Measurements from ENCODE around the gene CADPS2.

Gene CADPS2

GRCh38 chr7:122415510-122415909 is 470.8 kb downstream of the CADPS2 start:
- Histone ChIP-seq H3K4ac (ENCODE audit: low read depth in 1 of 2, low read length in 2 of 2) (no peak overlapping the region), H2BK5ac (ENCODE audit: low read depth, low read length, poor library complexity, severe bottlenecking) (no peak overlapping the region), H3K14ac (ENCODE audit: low read length in 2 of 2) (no peak overlapping the region), H2BK15ac (ENCODE audit: low read depth, poor library complexity, severe bottlenecking) (no peak overlapping the region), H3K36me3 (ENCODE audit: control insufficient read depth in 1 of 2, insufficient read depth in 2 of 2, low read depth in 1 of 2, low read length in 2 of 2) (no peaks in the 10 kb centered on the region), H3K9ac (ENCODE audit: low read length) (no peak overlapping the region), H3K23ac (ENCODE audit: low read length in 2 of 2) (no peak overlapping the region), H3K79me1 (replicated peaks; ENCODE audit: low read length, poor library complexity, severe bottlenecking) (no peaks in the 10 kb centered on the region), H3K4me2 (ENCODE audit: low read length, poor library complexity, severe bottlenecking) (no peak overlapping the region), H2BK12ac (ENCODE audit: low read length in 2 of 2) (no peak overlapping the region), H3K27me3 (ENCODE audit: control insufficient read depth in 1 of 2, insufficient read depth in 1 of 2, low read length in 2 of 2) (no peaks in the 10 kb centered on the region), H2BK120ac (ENCODE audit: low read depth, low read length) (no peak overlapping the region), H3K4me3 (ENCODE audit: insufficient read depth in 1 of 2, low read depth in 1 of 2, low read length in 2 of 2) (no peak overlapping the region), H3K4me1 (ENCODE audit: control insufficient read depth, insufficient read depth, low read depth, low read length) (no peaks in the 10 kb centered on the region), H3K9me3 (ENCODE audit: control insufficient read depth, low read length) (no peaks in the 10 kb centered on the region), H3K27ac (ENCODE audit: low read length, poor library complexity, severe bottlenecking) (no peak overlapping the region), H4K8ac (ENCODE audit: low read length) (no peak overlapping the region), H2AK5ac (ENCODE audit: low read length, severe bottlenecking) (no peak overlapping the region), H2AFZ (ENCODE audit: low read depth, low read length) (no peak overlapping the region), H3K18ac (ENCODE audit: low read depth in 1 of 2, low read length in 2 of 2) (no peak overlapping the region), H4K91ac (ENCODE audit: low read length) (no peak overlapping the region)
- WGBS: no CpG with 5 or more reads among the region's 1 CpG
- DNase-seq: no peak

DNA sequence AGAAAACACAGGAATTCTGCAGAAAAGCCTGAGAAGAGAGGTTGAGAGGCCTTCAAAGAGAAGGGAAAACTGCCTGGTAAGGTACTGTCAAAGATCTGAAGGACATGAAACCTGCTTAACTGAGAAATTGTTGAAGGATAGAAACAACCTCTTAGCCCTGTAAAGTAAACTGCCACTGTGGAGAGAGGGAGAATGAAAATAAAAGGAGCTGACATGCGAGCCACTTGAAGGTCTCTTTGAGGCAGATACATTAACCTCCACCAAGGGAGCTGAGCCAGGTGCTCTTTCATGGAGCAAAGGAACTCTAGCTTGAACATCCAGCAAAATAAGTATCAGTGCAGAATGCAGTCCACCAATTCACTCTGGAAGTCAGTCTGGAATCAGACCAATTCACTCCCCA is 472.9 kb downstream of the CADPS2 start:
- Histone ChIP-seq H3K27me3 (ENCODE audit: control insufficient read depth in 1 of 2, insufficient read depth in 1 of 2, low read length in 2 of 2) (no peaks in the 10 kb centered on the region), H3K23ac (ENCODE audit: low read length in 2 of 2) (no peak overlapping the region), H3K18ac (ENCODE audit: low read depth in 1 of 2, low read length in 2 of 2) (no peak overlapping the region), H3K9ac (ENCODE audit: low read length) (no peak overlapping the region), H3K79me1 (replicated peaks; ENCODE audit: low read length, poor library complexity, severe bottlenecking) (no peaks in the 10 kb centered on the region), H3K27ac (ENCODE audit: low read length, poor library complexity, severe bottlenecking) (no peak overlapping the region), H2AK5ac (ENCODE audit: low read length, severe bottlenecking) (no peak overlapping the region), H2BK12ac (ENCODE audit: low read length in 2 of 2) (no peak overlapping the region), H2BK120ac (ENCODE audit: low read depth, low read length) (no peak overlapping the region), H3K4me3 (ENCODE audit: insufficient read depth in 1 of 2, low read depth in 1 of 2, low read length in 2 of 2) (no peak overlapping the region), H2AFZ (ENCODE audit: low read depth, low read length) (no peak overlapping the region), H3K36me3 (ENCODE audit: control insufficient read depth in 1 of 2, insufficient read depth in 2 of 2, low read depth in 1 of 2, low read length in 2 of 2) (no peaks in the 10 kb centered on the region), H4K8ac (ENCODE audit: low read length) (no peak overlapping the region), H2BK5ac (ENCODE audit: low read depth, low read length, poor library complexity, severe bottlenecking) (no peak overlapping the region), H3K9me3 (ENCODE audit: control insufficient read depth, low read length) (no peaks in the 10 kb centered on the region), H3K4ac (ENCODE audit: low read depth in 1 of 2, low read length in 2 of 2) (no peak overlapping the region), H3K14ac (ENCODE audit: low read length in 2 of 2) (no peak overlapping the region), H3K4me2 (ENCODE audit: low read length, poor library complexity, severe bottlenecking) (no peak overlapping the region), H4K91ac (ENCODE audit: low read length) (no peak overlapping the region), H3K4me1 (ENCODE audit: control insufficient read depth, insufficient read depth, low read depth, low read length) (no peaks in the 10 kb centered on the region), H2BK15ac (ENCODE audit: low read depth, poor library complexity, severe bottlenecking) (no peak overlapping the region)
- 76% methylated on average over 1 of the region's 1 CpG for WGBS
- no peak for DNase-seq

DNA sequence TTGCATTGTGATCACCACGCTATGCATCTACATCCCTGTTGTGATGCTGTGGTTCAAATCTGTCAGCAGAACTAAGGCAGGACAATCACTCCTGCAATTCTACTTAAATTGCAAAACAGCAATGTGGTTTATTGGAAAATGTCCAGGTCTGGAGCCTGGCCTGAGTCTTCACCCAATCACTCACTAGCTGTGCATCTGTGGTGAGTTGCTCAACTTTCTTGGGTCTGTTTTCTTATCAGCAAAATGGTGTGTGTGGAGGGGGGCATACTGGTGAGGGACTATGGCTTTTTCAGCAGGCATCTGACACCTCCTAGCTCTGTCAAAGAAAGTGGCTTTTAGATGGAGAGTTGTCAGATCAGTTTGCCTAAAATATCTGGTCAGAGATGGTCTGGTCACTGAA is 473.4 kb downstream of the CADPS2 start:
- H3K18ac ChIP-seq (ENCODE audit: low read depth in 1 of 2, low read length in 2 of 2): no peak overlapping the region
- no peak overlapping the region for H3K23ac ChIP-seq (ENCODE audit: low read length in 2 of 2)
- 88% methylated on average over 1 of the region's 1 CpG for WGBS
- H3K27ac ChIP-seq (ENCODE audit: low read length, poor library complexity, severe bottlenecking): no peak overlapping the region
- H3K9ac ChIP-seq (ENCODE audit: low read length): no peak overlapping the region
- H2BK5ac ChIP-seq (ENCODE audit: low read depth, low read length, poor library complexity, severe bottlenecking): no peak overlapping the region
- H2BK12ac ChIP-seq (ENCODE audit: low read length in 2 of 2): no peak overlapping the region
- H2AFZ ChIP-seq (ENCODE audit: low read depth, low read length): no peak overlapping the region
- no peak overlapping the region for H2BK15ac ChIP-seq (ENCODE audit: low read depth, poor library complexity, severe bottlenecking)
- no peaks in the 10 kb centered on the region for H3K9me3 ChIP-seq (ENCODE audit: control insufficient read depth, low read length)
- H3K27me3 ChIP-seq (ENCODE audit: control insufficient read depth in 1 of 2, insufficient read depth in 1 of 2, low read length in 2 of 2): no peaks in the 10 kb centered on the region
- H2AK5ac ChIP-seq (ENCODE audit: low read length, severe bottlenecking): no peak overlapping the region
- no peak overlapping the region for H3K4me2 ChIP-seq (ENCODE audit: low read length, poor library complexity, severe bottlenecking)
- no peak overlapping the region for H3K4me3 ChIP-seq (ENCODE audit: insufficient read depth in 1 of 2, low read depth in 1 of 2, low read length in 2 of 2)
- peak; percentile 69 for DNase-seq
- no peak overlapping the region for H4K8ac ChIP-seq (ENCODE audit: low read length)
- no peaks in the 10 kb centered on the region for H3K36me3 ChIP-seq (ENCODE audit: control insufficient read depth in 1 of 2, insufficient read depth in 2 of 2, low read depth in 1 of 2, low read length in 2 of 2)
- no peaks in the 10 kb centered on the region for H3K79me1 ChIP-seq (replicated peaks; ENCODE audit: low read length, poor library complexity, severe bottlenecking)
- no peak overlapping the region for H2BK120ac ChIP-seq (ENCODE audit: low read depth, low read length)
- H4K91ac ChIP-seq (ENCODE audit: low read length): no peak overlapping the region
- H3K14ac ChIP-seq (ENCODE audit: low read length in 2 of 2): no peak overlapping the region
- no peak overlapping the region for H3K4ac ChIP-seq (ENCODE audit: low read depth in 1 of 2, low read length in 2 of 2)
- no peaks in the 10 kb centered on the region for H3K4me1 ChIP-seq (ENCODE audit: control insufficient read depth, insufficient read depth, low read depth, low read length)

DNA sequence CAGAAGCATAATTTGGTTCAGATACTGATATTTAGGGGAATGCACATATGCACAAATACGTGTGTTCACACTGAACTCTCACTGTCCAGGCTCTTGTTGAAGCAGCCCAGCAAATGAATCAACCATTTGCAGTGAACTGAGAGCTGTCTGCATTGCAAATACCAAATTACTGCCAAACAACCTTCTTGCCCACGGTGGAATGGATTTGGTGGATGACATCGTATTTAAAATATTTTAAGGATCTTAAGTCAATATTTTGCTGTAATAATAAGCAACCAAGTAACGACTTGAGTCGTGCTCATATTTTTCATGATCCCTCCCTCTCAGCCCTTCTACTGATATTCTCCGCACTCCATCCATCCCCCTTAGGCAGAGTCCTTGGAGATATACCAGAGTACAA is 473.8 kb downstream of the CADPS2 start:
- Histone ChIP-seq H3K14ac (ENCODE audit: low read length in 2 of 2) (no peak overlapping the region), H2AFZ (ENCODE audit: low read depth, low read length) (no peak overlapping the region), H4K8ac (ENCODE audit: low read length) (no peak overlapping the region), H3K18ac (ENCODE audit: low read depth in 1 of 2, low read length in 2 of 2) (no peak overlapping the region), H3K9me3 (ENCODE audit: control insufficient read depth, low read length) (no peaks in the 10 kb centered on the region), H2BK12ac (ENCODE audit: low read length in 2 of 2) (no peak overlapping the region), H2AK5ac (ENCODE audit: low read length, severe bottlenecking) (no peak overlapping the region), H3K79me1 (replicated peaks; ENCODE audit: low read length, poor library complexity, severe bottlenecking) (no peaks in the 10 kb centered on the region), H3K4me3 (ENCODE audit: insufficient read depth in 1 of 2, low read depth in 1 of 2, low read length in 2 of 2) (no peak overlapping the region), H3K36me3 (ENCODE audit: control insufficient read depth in 1 of 2, insufficient read depth in 2 of 2, low read depth in 1 of 2, low read length in 2 of 2) (no peaks in the 10 kb centered on the region), H3K23ac (ENCODE audit: low read length in 2 of 2) (no peak overlapping the region), H3K27ac (ENCODE audit: low read length, poor library complexity, severe bottlenecking) (no peak overlapping the region), H3K9ac (ENCODE audit: low read length) (no peak overlapping the region), H4K91ac (ENCODE audit: low read length) (no peak overlapping the region), H2BK15ac (ENCODE audit: low read depth, poor library complexity, severe bottlenecking) (no peak overlapping the region), H2BK5ac (ENCODE audit: low read depth, low read length, poor library complexity, severe bottlenecking) (no peak overlapping the region), H2BK120ac (ENCODE audit: low read depth, low read length) (no peak overlapping the region), H3K27me3 (ENCODE audit: control insufficient read depth in 1 of 2, insufficient read depth in 1 of 2, low read length in 2 of 2) (no peaks in the 10 kb centered on the region), H3K4me2 (ENCODE audit: low read length, poor library complexity, severe bottlenecking) (no peak overlapping the region), H3K4me1 (ENCODE audit: control insufficient read depth, insufficient read depth, low read depth, low read length) (no peaks in the 10 kb centered on the region), H3K4ac (ENCODE audit: low read depth in 1 of 2, low read length in 2 of 2) (no peak overlapping the region)
- WGBS: 93% methylated on average over 3 of the region's 6 CpGs
- DNase-seq: no peak

Data from mesenchymal stem cell (in vitro differentiated cells and primary cell).